HK-2 (cell line): ENCODE results near the gene IKZF4.
"Not testable (repeated sequence)": the region's sequence is repeated elsewhere in the genome, so short reads cannot be mapped to it uniquely, and the experiment has no call there.

Experiments used
- DNase-seq: peaks from one replicate; pipeline ENCODE4 v3.0.0-alpha.2; 2018; ENCODE audit not compliant: unreplicated experiment

IKZF4 gene

GRCh38 chr12:56020423-56021184 lies at the start of gene IKZF4:
Gene IKZF4 (plus strand): TSS chr12:56021043. CDS start chr12:56021494, 451 bp downstream.
- no peak for DNase-seq

GRCh38 chr12:55972042-55972441 lies 48.8 kb upstream of the IKZF4 start:
- peak; percentile 36 for DNase-seq

- no peak for DNase-seq
These were observed 48.4 kb upstream of the IKZF4 start for GRCh38 chr12:55972456-55972855.

GRCh38 chr12:55972911-55973598 lies 47.8 kb upstream of the IKZF4 start:
- no peak for DNase-seq

GRCh38 chr12:55973599-55974307 lies 47.1 kb upstream of the IKZF4 start, which contains the start of gene RAB5B:
Gene RAB5B (plus strand): TSS chr12:55974078. CDS start chr12:55986961, 12,883 bp downstream.
- peak; percentile 99 for DNase-seq

GRCh38 chr12:55974308-55974730 lies 46.5 kb upstream of the IKZF4 start:
- DNase-seq, result peak; percentile 65

GRCh38 chr12:55978393-55978792 lies 42.5 kb upstream of the IKZF4 start:
- DNase-seq, result no peak

- DNase-seq, result no peak
These were observed 41.8 kb upstream of the IKZF4 start for GRCh38 chr12:55979069-55979468.

GRCh38 chr12:55981882-55982281 lies 39.0 kb upstream of the IKZF4 start:
- DNase-seq, result peak; percentile 22

- no peak for DNase-seq
These were observed 38.4 kb upstream of the IKZF4 start for GRCh38 chr12:55982319-55982936.

GRCh38 chr12:55983232-55983842 lies 37.5 kb upstream of the IKZF4 start:
- DNase-seq, result no peak

GRCh38 chr12:55984861-55985260 lies 36.0 kb upstream of the IKZF4 start:
- DNase-seq, result no peak

GRCh38 chr12:55985341-55985740 lies 35.5 kb upstream of the IKZF4 start:
- no peak for DNase-seq

- not testable (repeated sequence) for DNase-seq
These were observed 34.9 kb upstream of the IKZF4 start for GRCh38 chr12:55985976-55986375.

- DNase-seq, result no peak
These were observed 29.7 kb upstream of the IKZF4 start for GRCh38 chr12:55991110-55991509.

GRCh38 chr12:55993230-55993853 lies 27.5 kb upstream of the IKZF4 start:
- DNase-seq, result no peak

GRCh38 chr12:55995366-55995765 lies 25.5 kb upstream of the IKZF4 start:
- no peak for DNase-seq

- peak; percentile 51 for DNase-seq
These were observed 24.6 kb upstream of the IKZF4 start for GRCh38 chr12:55996201-55996714.

GRCh38 chr12:55996715-55997534 lies 23.9 kb upstream of the IKZF4 start, which contains the start of gene SUOX:
Gene SUOX (plus strand): TSS chr12:55997276. CDS start chr12:56002222, 4,946 bp downstream.
- peak; percentile 96 for DNase-seq

- DNase-seq, result no peak
These were observed 23.3 kb upstream of the IKZF4 start for GRCh38 chr12:55997535-55997859.
